ENCODE results near the gene TMEM273. TPM values are rescaled to one million over a fixed set of nuclear protein-coding genes. Genes with fewer than 3 reads are reported as not detected.

Gene TMEM273
- total and polyA plus RNA-seq, 9 donors = 1.5 to 25.2 (median 5.0) TPM

- 74 to 86% (median 79%) methylated on average over 5 of the region's 5 CpGs for WGBS, 3 donors
- no peak overlapping the region for H3K4me3 ChIP-seq
- no peaks in the 10 kb centered on the region for H3K9me3 ChIP-seq
- no peak for TF ChIP-seq EP300 (IDR thresholded peaks at IDR 0.05)
- intact Hi-C loops (cut with DNase I) = no loop called here
- no peak overlapping the region for H3K27ac ChIP-seq
- no peaks in the 10 kb centered on the region for H3K4me1 ChIP-seq (ENCODE audit: insufficient read depth)
- H3K27me3 ChIP-seq = no peaks in the 10 kb centered on the region
- H3K36me3 ChIP-seq = no peaks in the 10 kb centered on the region
- DNase-seq = no peak
Observed at GRCh38 chr10:49150426-49150825, 37.8 kb downstream of the TMEM273 start.

- TF ChIP-seq POLR2A (IDR thresholded peaks at IDR 0.05) = no peak
- TF ChIP-seq EP300 (IDR thresholded peaks at IDR 0.05) = no peak
- TF ChIP-seq CTCF (IDR thresholded peaks at IDR 0.05) = no peak
- no peaks in the 10 kb centered on the region for H3K9me3 ChIP-seq
- H3K4me3 ChIP-seq = no peak overlapping the region
- no peak for DNase-seq
- no peaks in the 10 kb centered on the region for H3K36me3 ChIP-seq
- WGBS, 3 donors = 94 to 100% (median 95%) methylated on average over 3 of the region's 3 CpGs
- no peak overlapping the region for H3K27ac ChIP-seq
- intact Hi-C loops (cut with DNase I) = no loop called here
- H3K27me3 ChIP-seq = no peaks in the 10 kb centered on the region
- H3K4me1 ChIP-seq (ENCODE audit: insufficient read depth) = no peaks in the 10 kb centered on the region
Observed at GRCh38 chr10:49149881-49150280, 38.3 kb downstream of the TMEM273 start.

DNA sequence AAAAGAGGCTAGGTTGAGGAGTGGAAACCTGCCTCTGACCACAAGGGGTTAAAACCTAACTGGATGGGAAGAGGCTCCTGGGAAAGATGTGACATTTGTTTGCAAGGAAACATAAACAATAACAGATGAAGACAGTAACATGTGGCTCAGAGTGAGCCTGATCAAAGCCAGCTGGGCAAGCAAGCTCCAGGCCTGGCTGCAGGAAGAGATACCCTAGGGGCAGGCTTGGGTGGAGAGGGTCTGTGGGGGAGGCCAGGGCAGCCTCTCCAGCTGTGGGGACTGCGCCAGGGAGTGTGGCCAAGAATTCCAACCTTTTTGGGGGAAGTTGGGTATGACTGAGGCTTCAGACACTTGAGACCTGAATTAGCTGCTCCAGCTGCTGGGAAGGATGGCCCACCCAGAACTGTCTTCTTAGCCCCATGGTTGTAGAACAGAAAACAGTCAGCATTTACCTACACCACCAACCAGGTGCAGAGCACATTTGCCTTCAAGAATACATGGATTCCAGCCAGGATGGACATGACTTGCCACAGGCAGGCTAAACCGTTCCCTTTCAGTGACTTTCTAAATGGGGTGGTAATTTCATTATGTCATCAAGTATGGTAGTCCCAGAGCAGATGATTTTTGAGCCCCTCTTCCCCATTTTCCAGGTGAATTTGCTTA, 44.0 kb downstream of the TMEM273 start:
- Histone ChIP-seq H3K4me3 (no peak overlapping the region), H3K9me3 (no peaks in the 10 kb centered on the region), H3K27ac (no peak overlapping the region), H3K36me3 (no peaks in the 10 kb centered on the region), H3K4me1 (ENCODE audit: insufficient read depth) (peaks cover 16% of the 10 kb centered on the region), H3K27me3 (no peaks in the 10 kb centered on the region)
- intact Hi-C loops (cut with DNase I) = no loop called here
- 58 to 64% (median 59%) methylated on average over 2 of the region's 2 CpGs for WGBS, 3 donors
- DNase-seq = no peak
- TF ChIP-seq CTCF (IDR thresholded peaks at IDR 0.05) (no peak), EP300 (IDR thresholded peaks at IDR 0.05) (no peak), POLR2A (IDR thresholded peaks at IDR 0.05) (no peak)

DNA sequence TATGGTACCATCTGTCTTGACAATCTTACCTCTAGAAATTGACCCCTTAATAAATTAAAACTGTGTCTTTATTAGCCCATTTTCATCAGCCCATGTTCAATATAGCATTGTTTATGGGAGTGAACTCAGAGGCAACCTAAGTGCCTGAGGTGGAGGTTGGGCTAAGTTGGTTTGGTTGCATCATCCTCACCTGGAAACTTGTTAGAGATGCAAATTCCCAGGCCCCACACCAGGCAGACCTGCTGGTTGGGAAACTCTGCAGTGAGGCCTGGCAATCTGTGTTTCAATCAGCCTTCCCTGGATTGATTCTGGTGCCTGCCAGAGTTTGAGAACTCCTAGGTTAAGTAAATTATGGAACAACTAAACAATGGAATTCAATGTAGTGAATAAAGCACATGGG, 44.9 kb downstream of the TMEM273 start:
- H3K27ac ChIP-seq = no peak overlapping the region
- TF ChIP-seq CTCF (IDR thresholded peaks at IDR 0.05) = no peak
- no peak for TF ChIP-seq POLR2A (IDR thresholded peaks at IDR 0.05)
- no peak for TF ChIP-seq EP300 (IDR thresholded peaks at IDR 0.05)
- H3K36me3 ChIP-seq = no peaks in the 10 kb centered on the region
- DNase-seq = no peak
- no peaks in the 10 kb centered on the region for H3K9me3 ChIP-seq
- intact Hi-C loops (cut with DNase I) = no loop called here
- no peaks in the 10 kb centered on the region for H3K27me3 ChIP-seq
- no peak overlapping the region for H3K4me3 ChIP-seq
- peaks cover 21% of the 10 kb centered on the region for H3K4me1 ChIP-seq (ENCODE audit: insufficient read depth)

DNA sequence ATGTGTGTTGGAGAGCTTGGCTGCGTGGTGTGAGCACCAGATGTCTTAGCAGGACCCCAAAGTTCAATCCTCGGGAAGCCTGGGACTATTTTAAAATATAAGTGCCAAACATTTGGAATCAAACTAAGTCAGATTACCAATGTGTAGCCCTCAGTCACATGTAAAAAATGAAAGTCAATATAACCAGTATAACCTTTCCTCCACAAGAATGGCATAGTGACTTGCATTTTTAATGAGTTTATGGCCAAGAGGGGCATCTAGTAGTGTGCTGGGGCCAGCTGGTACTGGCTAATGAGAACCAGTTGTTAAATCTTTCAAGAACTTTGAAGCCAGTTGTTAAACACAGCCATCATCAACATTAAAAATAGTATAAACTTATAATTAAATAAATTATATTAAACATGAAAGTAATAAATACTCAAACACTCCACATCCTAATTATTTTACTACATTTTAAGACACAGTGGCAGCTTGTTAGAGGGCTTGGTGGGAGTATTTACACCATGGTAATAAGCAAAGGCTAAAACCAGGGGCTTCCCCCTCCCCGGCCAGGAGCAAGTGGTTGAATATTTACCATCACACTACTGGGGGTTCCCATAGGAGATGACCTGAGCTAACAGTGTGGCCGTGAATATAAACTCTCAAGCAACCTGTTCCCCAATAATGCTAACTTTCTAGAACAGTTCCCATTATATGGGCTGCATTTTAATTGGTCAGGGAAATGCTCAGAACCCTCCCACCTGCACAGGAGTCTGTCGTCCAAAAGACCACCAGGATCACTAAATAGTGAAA, 46.5 kb downstream of the TMEM273 start:
- no peaks in the 10 kb centered on the region for H3K36me3 ChIP-seq
- H3K9me3 ChIP-seq = no peaks in the 10 kb centered on the region
- no peak for DNase-seq
- H3K27me3 ChIP-seq = no peaks in the 10 kb centered on the region
- intact Hi-C loops (cut with DNase I) = no loop called here
- no peak overlapping the region for H3K27ac ChIP-seq
- no peak for TF ChIP-seq EP300 (IDR thresholded peaks at IDR 0.05)
- no peak overlapping the region for H3K4me3 ChIP-seq
- H3K4me1 ChIP-seq (ENCODE audit: insufficient read depth) = peaks cover 21% of the 10 kb centered on the region
- 72 to 83% (median 80%) methylated on average over 5 of the region's 5 CpGs for WGBS, 3 donors

Data from ovary (tissue), 9 donors.